Fibroblast of lung (primary cell): ENCODE measurements around the gene HBA2.

Experiments used
- EZH2 ChIP-seq: IDR thresholded peaks from 2 replicates; pipeline ENCODE4 v1.5.1; 2012; ENCODE audit warnings: low read length, control low read depth, mild to moderate bottlenecking; ENCODE audit errors: missing control alignments
- TF ChIP-seq, protein P1 (sequence below), 2 donors: IDR thresholded peaks in 1 of 2; conservative IDR thresholded peaks in 1 of 2; 1 replicate in 1 of 2; 2 replicates in 1 of 2; pipeline ENCODE4 v1.5.1; 2011 to 2012; ENCODE audit warnings: low read length in 2 of 2, control low read depth in 1 of 2, inconsistent platforms in 1 of 2, low read depth in 1 of 2, mild to moderate bottlenecking in 1 of 2

DNA sequence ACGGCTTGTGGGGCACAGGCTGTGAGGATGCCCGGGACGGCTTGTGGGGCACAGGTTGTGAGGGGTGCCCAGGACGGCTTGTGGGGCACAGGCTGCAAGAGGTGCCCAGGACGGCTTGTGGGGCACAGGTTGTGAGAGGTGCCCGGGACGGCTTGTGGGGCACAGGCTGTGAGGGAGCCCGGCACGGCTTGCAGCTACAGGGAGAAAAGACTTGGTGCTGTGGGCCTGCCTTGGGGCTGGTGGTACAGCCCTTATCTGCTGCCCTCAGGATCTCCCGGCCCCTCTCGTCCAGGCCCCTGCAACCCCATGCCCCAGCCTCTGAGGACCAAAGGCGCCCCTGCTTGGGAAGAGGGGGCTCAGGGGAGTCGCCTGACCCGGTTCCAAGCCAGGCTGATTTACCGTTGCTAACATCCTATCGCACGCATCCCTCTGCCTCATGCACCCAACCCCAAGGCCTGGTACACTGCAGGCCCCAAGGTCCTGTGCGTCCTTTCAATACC is 11.9 kb upstream of the HBA2 start:
- TF ChIP-seq, protein P1, sequence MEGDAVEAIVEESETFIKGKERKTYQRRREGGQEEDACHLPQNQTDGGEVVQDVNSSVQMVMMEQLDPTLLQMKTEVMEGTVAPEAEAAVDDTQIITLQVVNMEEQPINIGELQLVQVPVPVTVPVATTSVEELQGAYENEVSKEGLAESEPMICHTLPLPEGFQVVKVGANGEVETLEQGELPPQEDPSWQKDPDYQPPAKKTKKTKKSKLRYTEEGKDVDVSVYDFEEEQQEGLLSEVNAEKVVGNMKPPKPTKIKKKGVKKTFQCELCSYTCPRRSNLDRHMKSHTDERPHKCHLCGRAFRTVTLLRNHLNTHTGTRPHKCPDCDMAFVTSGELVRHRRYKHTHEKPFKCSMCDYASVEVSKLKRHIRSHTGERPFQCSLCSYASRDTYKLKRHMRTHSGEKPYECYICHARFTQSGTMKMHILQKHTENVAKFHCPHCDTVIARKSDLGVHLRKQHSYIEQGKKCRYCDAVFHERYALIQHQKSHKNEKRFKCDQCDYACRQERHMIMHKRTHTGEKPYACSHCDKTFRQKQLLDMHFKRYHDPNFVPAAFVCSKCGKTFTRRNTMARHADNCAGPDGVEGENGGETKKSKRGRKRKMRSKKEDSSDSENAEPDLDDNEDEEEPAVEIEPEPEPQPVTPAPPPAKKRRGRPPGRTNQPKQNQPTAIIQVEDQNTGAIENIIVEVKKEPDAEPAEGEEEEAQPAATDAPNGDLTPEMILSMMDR (conservative IDR thresholded peaks at IDR 0.05 in 1 of 2, IDR thresholded peaks at IDR 0.05 in 1 of 2; ENCODE audit: low read depth in 1 of 2, low read length in 2 of 2), result no peak
- TF ChIP-seq EZH2, result no peak
